Gastroesophageal sphincter (tissue), 4 donors: ENCODE data around the gene ELL. TPM values are rescaled to one million over a fixed set of nuclear protein-coding genes. Genes with fewer than 3 reads are reported as not detected.

Source experiments
- ATAC-seq: fragments of 150-250 bp; one replicate; pipeline ENCODE4 v1.9.1; 2016; ENCODE audit warnings: mild to moderate bottlenecking, moderate library complexity
- H3K27ac ChIP-seq, 4 donors: fragments of 200-600 bp; sonication (generic) in 3 of 4; 1 replicate in 3 of 4; 2 replicates in 1 of 4; pipeline ENCODE4 v1.5.1; 2016 to 2019
- H3K27me3 ChIP-seq: fragments of 200-600 bp; sonication (generic); one replicate; pipeline ENCODE4 v1.5.1; 2019
- H3K36me3 ChIP-seq, 2 donors: fragments of 200-600 bp; sonication (generic); one replicate each; pipeline ENCODE4 v1.5.1; 2019; ENCODE audit warnings: control low read depth in 1 of 2
- H3K4me1 ChIP-seq, 3 donors: fragments of 200-600 bp; sonication (generic); 1 replicate in 2 of 3; 2 replicates in 1 of 3; pipeline ENCODE4 v1.5.1; 2016 to 2019; ENCODE audit warnings: control low read depth in 2 of 3
- H3K4me3 ChIP-seq, 2 donors: fragments of 200-600 bp; sonication (generic); one replicate each; pipeline ENCODE4 v1.5.1; 2019; ENCODE audit warnings: mild to moderate bottlenecking in 1 of 2, moderate library complexity in 1 of 2
- H3K9me3 ChIP-seq, 3 donors: fragments of 200-600 bp; sonication (generic); one replicate each; pipeline ENCODE4 v1.5.1; 2017 to 2019; ENCODE audit warnings: control low read depth in 2 of 3
- EP300 ChIP-seq: sonication (generic); formaldehyde crosslinking; IDR thresholded peaks from one replicate; pipeline ENCODE4 v1.6.1; 2017; ENCODE audit warnings: antibody characterized with exemption, mild to moderate bottlenecking
- POLR2A ChIP-seq, 2 donors: fragments of 450-650 bp; IDR thresholded peaks; one replicate each; pipeline ENCODE4 v1.6.1; 2017; ENCODE audit warnings: antibody characterized with exemption in 2 of 2, mild to moderate bottlenecking in 2 of 2, moderate library complexity in 1 of 2
- POLR2AphosphoS5 ChIP-seq: sonication (generic); formaldehyde crosslinking; IDR thresholded peaks from one replicate; pipeline ENCODE4 v1.6.1; 2017; ENCODE audit warnings: antibody characterized with exemption
- WGBS, 2 donors: methylation state at CpG; one replicate each; pipeline ENCODE4 v1.1.5; 2018; ENCODE audit warnings: low coverage in 1 of 2; 5-methylcytosine and 5-hydroxymethylcytosine counted together
- total RNA-seq, 4 donors: library from RNA; depleted of rRNA; stranded (reverse); fragments of >200 nt; gene quantifications; one replicate each; pipeline ENCODE4 v1.1.0, GENCODE V29; 2016
- TF ChIP-seq, protein P1 (sequence below), 4 experiments: fragments of 200-600 bp in 2 of 4; fragments of 450-650 bp in 2 of 4; sonication (generic) in 1 of 4; IDR thresholded peaks; one replicate each; pipeline ENCODE4 v1.5.1; 2017 to 2019; ENCODE audit warnings: antibody characterized with exemption in 4 of 4, mild to moderate bottlenecking in 2 of 4, moderate library complexity in 2 of 4

The ELL gene
- total RNA-seq, 4 donors from 2014 or later = 12.5 to 19.0 (median 14.7) TPM

- TF ChIP-seq EP300 (no peak), POLR2AphosphoS5 (no peak), POLR2A (IDR thresholded peaks at IDR 0.05) (no peak)
- TF ChIP-seq, protein P1, sequence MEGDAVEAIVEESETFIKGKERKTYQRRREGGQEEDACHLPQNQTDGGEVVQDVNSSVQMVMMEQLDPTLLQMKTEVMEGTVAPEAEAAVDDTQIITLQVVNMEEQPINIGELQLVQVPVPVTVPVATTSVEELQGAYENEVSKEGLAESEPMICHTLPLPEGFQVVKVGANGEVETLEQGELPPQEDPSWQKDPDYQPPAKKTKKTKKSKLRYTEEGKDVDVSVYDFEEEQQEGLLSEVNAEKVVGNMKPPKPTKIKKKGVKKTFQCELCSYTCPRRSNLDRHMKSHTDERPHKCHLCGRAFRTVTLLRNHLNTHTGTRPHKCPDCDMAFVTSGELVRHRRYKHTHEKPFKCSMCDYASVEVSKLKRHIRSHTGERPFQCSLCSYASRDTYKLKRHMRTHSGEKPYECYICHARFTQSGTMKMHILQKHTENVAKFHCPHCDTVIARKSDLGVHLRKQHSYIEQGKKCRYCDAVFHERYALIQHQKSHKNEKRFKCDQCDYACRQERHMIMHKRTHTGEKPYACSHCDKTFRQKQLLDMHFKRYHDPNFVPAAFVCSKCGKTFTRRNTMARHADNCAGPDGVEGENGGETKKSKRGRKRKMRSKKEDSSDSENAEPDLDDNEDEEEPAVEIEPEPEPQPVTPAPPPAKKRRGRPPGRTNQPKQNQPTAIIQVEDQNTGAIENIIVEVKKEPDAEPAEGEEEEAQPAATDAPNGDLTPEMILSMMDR (IDR thresholded peaks at IDR 0.05) = no peak
- H3K4me1 ChIP-seq = peaks cover 0 to 42% (median 9%) of the 10 kb centered on the region in 3 donors
- no peaks in the 10 kb centered on the region for H3K9me3 ChIP-seq
- peaks cover 0 to 21% of the 10 kb centered on the region in 2 donors for H3K36me3 ChIP-seq
- WGBS, 2 donors = 28 to 47% methylated on average over 3 of the region's 3 CpGs
- peak overlapping the region; percentile 85 to 97 for H3K4me3 ChIP-seq
- peak overlapping the region; percentile 96 to 100 (median 98) for H3K27ac ChIP-seq
- no peak for ATAC-seq
- no peaks in the 10 kb centered on the region for H3K27me3 ChIP-seq
Measured at GRCh38 chr19:18558604-18559003, 36.7 kb upstream of the ELL start.

- H3K27me3 ChIP-seq = no peaks in the 10 kb centered on the region
- ATAC-seq = no peak
- peak overlapping the region; percentile 96 to 100 (median 98) for H3K27ac ChIP-seq
- peaks cover 0 to 17% of the 10 kb centered on the region in 2 donors for H3K36me3 ChIP-seq
- H3K9me3 ChIP-seq = no peaks in the 10 kb centered on the region
- H3K4me3 ChIP-seq = peak overlapping the region; percentile 85 to 97
- H3K4me1 ChIP-seq = peaks cover 0 to 42% (median 9%) of the 10 kb centered on the region in 3 donors
- no peak for TF ChIP-seq POLR2A (IDR thresholded peaks at IDR 0.05)
- no peak for TF ChIP-seq POLR2AphosphoS5
- TF ChIP-seq, protein P1 (IDR thresholded peaks at IDR 0.05) = no peak
- no peak for TF ChIP-seq EP300
- WGBS, 2 donors = 1 to 13% methylated on average over 8 to 11 of the region's 11 CpGs
Measured at GRCh38 chr19:18558202-18558555, 36.3 kb upstream of the ELL start.

DNA sequence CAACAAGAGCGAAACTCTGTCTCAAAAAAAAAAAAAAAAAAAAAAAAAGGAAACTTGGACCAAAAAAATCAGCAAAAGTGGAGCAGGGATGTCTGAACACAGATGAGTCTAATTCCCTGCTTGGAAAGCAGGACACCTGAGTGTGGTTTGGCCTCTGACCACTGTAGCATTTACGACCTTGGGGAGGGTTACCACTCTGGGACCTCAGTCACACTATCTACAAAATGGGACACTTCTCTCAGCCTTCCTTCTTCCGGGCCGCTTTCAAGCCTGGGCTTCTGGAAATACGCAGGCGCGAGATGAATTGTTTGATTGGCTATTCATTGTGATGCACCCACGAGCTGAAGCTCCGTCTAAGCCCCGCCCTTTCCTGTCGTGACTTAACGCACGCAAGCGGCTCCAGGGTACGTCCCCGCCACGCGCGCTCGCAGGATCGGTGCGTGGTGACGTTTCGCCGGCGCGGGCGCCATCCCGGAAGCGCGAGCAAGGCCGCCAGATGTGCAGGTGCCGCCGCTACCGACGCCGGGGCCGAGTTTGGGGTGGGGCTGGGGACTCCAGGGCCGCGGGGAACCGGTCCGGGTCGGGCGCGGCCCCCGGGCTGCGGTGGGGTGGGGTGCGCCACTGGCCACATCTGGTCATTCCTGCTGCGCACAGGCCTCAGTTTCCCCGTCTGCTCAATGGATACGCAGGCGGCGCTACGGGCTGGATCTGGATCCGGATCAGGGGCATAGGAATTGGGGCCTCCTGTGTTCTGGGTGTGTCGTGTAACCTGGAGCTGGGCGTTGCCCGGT lies 35.7 kb upstream of the ELL start, which contains the start of gene KXD1:
KXD1 (plus strand) TSS at position 460 of the 791 bp plus-strand sequence. CDS start 4,187 bp downstream, outside the sequence.
- 0% methylated on average over 1 to 6 of the region's 58 CpGs for WGBS, 2 donors
- ATAC-seq = peak; percentile 99

DNA sequence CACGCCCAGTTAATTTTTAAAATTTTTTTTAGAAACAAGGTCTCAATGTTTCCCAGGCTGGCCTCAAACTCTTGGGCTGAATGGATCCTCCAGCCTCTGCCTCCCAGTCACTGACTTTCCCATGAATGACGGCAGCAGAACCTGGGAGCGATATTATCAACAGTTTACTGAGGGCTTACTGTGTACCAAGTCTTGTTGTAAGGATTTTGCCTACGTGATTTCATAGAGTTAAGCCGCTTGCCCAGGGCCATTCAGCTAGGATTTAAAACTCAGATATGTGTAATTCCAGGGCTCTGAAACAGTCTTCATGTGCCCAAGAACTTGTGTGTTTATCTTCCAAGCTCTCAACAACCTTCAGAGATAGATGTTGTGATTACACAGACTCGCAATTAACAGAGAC lies 29.8 kb upstream of the ELL start:
- Histone ChIP-seq H3K27me3 (no peaks in the 10 kb centered on the region), H3K4me3 (no peak overlapping the region), H3K9me3 (no peaks in the 10 kb centered on the region), H3K4me1 (no peaks in the 10 kb centered on the region), H3K36me3 (no peaks in the 10 kb centered on the region), H3K27ac (no peak overlapping the region)
- TF ChIP-seq POLR2A (IDR thresholded peaks at IDR 0.05) = no peak
- ATAC-seq = no peak
- WGBS, 2 donors = 47 to 75% methylated on average over 4 to 6 of the region's 6 CpGs

More for the DNA sequence above, 35.7 kb upstream of the ELL start, which contains the start of gene KXD1:
- no peaks in the 10 kb centered on the region for H3K27me3 ChIP-seq
- peak within 1 kb of the TSS; percentile 85 to 97 for H3K4me3 ChIP-seq
- peaks cover 0 to 41% (median 9%) of the 10 kb centered on the region in 3 donors for H3K4me1 ChIP-seq
- H3K9me3 ChIP-seq = no peaks in the 10 kb centered on the region
- peak within 1 kb of the TSS; percentile 96 to 100 (median 98) for H3K27ac ChIP-seq
- TF ChIP-seq, protein P1 (IDR thresholded peaks at IDR 0.05) = peak in 2 of 4 experiments; percentile 7 to 11
- TF ChIP-seq EP300 (no peak), POLR2A (IDR thresholded peaks at IDR 0.05) (peak; percentile 78 to 80), POLR2AphosphoS5 (peak; percentile 98)
- H3K36me3 ChIP-seq = peaks cover 0 to 11% of the 10 kb centered on the region in 2 donors

DNA sequence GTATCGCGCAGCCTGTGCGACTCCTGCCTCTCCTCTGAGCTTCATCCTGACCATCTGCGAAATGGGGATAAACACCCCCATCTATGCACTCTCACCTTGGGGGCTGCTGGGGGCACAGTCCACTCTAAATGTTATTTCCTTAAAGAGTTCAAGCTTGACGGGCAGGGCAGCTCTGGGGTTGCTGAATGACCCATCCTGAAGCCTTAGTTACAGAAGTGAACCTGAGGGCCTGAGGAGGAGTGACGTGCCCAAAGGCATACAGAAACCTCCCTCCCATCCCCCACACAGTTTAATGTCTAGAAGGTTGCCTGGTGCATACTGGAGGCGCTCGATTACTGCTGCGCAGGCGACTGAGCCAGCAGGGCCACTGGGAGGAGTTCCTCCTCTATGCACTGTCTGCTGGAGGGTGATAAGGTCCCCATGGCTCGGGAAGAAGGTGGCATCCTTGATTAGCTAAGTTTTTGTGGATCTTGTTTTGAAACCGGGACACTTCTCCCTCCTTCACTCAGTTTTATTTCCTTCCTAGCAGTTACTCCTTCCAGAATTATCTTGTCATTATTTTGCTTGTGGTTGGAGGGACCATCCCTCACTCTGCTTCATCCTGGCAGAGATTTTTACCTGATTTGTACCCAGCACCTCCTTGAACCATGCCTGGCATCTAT lies 22.1 kb upstream of the ELL start:
- H3K27me3 ChIP-seq = no peaks in the 10 kb centered on the region
- peaks cover 0 to 27% (median 13%) of the 10 kb centered on the region in 3 donors for H3K4me1 ChIP-seq
- no peaks in the 10 kb centered on the region for H3K9me3 ChIP-seq
- TF ChIP-seq POLR2AphosphoS5 (no peak), EP300 (no peak), POLR2A (IDR thresholded peaks at IDR 0.05) (no peak)
- TF ChIP-seq, protein P1 (IDR thresholded peaks at IDR 0.05) = no peak
- peaks cover 0 to 28% of the 10 kb centered on the region in 2 donors for H3K36me3 ChIP-seq
- peak overlapping the region; percentile 82 to 93 for H3K4me3 ChIP-seq
- WGBS, 2 donors = 11 to 12% methylated on average over 2 to 5 of the region's 12 CpGs
- peak; percentile 51 for ATAC-seq
- peak overlapping the region; percentile 88 to 98 (median 92) for H3K27ac ChIP-seq
